HG03342 (cell line): ENCODE results near the gene CCDC88C.

Experiments
- ATAC-seq: cut with Tn5 transposase; IDR thresholded peaks from one replicate; pipeline ENCODE4 v1.9.1; 2021; ENCODE audit warnings: mild to moderate bottlenecking, moderate library complexity; ENCODE audit not compliant: unreplicated experiment

The CCDC88C gene

GRCh38 chr14:91313852-91314251 lies 103.8 kb downstream of the CCDC88C start:
- ATAC-seq, result no peak

- no peak for ATAC-seq
These were observed 104.3 kb downstream of the CCDC88C start for GRCh38 chr14:91313154-91313850.

- ATAC-seq, result no peak
These were observed 106.3 kb downstream of the CCDC88C start for GRCh38 chr14:91311284-91311662.

- ATAC-seq, result no peak
These were observed 106.9 kb downstream of the CCDC88C start for GRCh38 chr14:91310606-91311283.

- no peak for ATAC-seq
These were observed 107.8 kb downstream of the CCDC88C start for GRCh38 chr14:91309756-91310280.

- ATAC-seq, result no peak
These were observed 109.3 kb downstream of the CCDC88C start for GRCh38 chr14:91308337-91308736.

- no peak for ATAC-seq
These were observed 110.0 kb downstream of the CCDC88C start for GRCh38 chr14:91307652-91308051.

- ATAC-seq, result no peak
These were observed 110.6 kb downstream of the CCDC88C start for GRCh38 chr14:91307046-91307445.

- no peak for ATAC-seq
These were observed 111.1 kb downstream of the CCDC88C start for GRCh38 chr14:91306547-91306946.

- no peak for ATAC-seq
These were observed 111.8 kb downstream of the CCDC88C start for GRCh38 chr14:91305650-91306431.

- no peak for ATAC-seq
These were observed 113.7 kb downstream of the CCDC88C start for GRCh38 chr14:91303924-91304229.

- ATAC-seq, result peak; percentile 75
These were observed 114.3 kb downstream of the CCDC88C start for GRCh38 chr14:91303091-91303923.

GRCh38 chr14:91302391-91302790 lies 115.2 kb downstream of the CCDC88C start:
- ATAC-seq, result peak; percentile 54

GRCh38 chr14:91300957-91301356 lies 116.7 kb downstream of the CCDC88C start:
- no peak for ATAC-seq

- no peak for ATAC-seq
These were observed 117.2 kb downstream of the CCDC88C start for GRCh38 chr14:91300283-91300895.

GRCh38 chr14:91299121-91300115 lies 118.2 kb downstream of the CCDC88C start:
- ATAC-seq, result no peak

GRCh38 chr14:91298576-91298975 lies 119.0 kb downstream of the CCDC88C start:
- ATAC-seq, result no peak

- ATAC-seq, result no peak
These were observed 120.4 kb downstream of the CCDC88C start for GRCh38 chr14:91297081-91297711.
